ENCODE measurements around the gene KRT34. TPM values are rescaled to one million over a fixed set of nuclear protein-coding genes. Genes with fewer than 3 reads are reported as not detected.
A peak's percentile ranks its signal among the peaks of the same experiment; 100 is the strongest.

KRT34 gene
- total and polyA plus RNA-seq, 2 experiments from 2014 or later = 0.20 TPM; not detected in 1

DNA sequence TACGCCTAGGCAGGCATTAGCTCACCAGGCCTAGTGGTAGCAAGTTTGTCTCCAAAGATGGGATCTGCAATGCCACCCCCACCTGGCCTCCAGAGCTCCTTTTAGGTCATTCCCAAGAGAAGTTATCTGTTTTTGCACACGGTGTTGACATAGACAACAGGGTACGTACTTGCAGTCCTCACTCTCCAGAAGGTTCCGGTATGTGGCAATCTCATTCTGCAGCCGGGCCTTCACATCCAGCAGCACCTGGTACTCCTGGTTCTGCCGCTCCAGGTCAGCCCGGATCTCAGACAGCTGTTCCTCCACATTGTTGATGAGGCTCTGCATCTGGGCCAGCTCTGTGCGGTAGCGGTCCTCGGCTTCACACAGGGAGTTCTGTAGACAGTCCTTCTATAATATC, 25.1 kb upstream of the KRT34 start:
- no peaks in the 10 kb centered on the region for H4K20me1 ChIP-seq (ENCODE audit: insufficient read depth, poor library complexity, severe bottlenecking)
- 96% methylated on average over 10 of the region's 10 CpGs for WGBS (ENCODE audit: low lambda C conversion rate, missing lambda C conversion rate)
- H3K4me3 ChIP-seq = no peak overlapping the region
- H2AFZ ChIP-seq = no peak overlapping the region
- H3K9me3 ChIP-seq (ENCODE audit: low read depth) = no peaks in the 10 kb centered on the region
- H3K27ac ChIP-seq = no peak overlapping the region
- H3K4me1 ChIP-seq (ENCODE audit: insufficient read depth) = peaks cover 6% of the 10 kb centered on the region
- H3K36me3 ChIP-seq (replicated peaks; ENCODE audit: insufficient read depth, low read depth) = no peaks in the 10 kb centered on the region
- H3K79me2 ChIP-seq = no peaks in the 10 kb centered on the region
- no peak overlapping the region for H3K4me2 ChIP-seq
- no peak for DNase-seq (ENCODE audit: low spot score)
- no peaks in the 10 kb centered on the region for H3K9me2 ChIP-seq (replicated peaks; ENCODE audit: insufficient read depth)
- no peaks in the 10 kb centered on the region for H3K27me3 ChIP-seq
- no peak for TF ChIP-seq EZH2 (IDR thresholded peaks at IDR 0.05; ENCODE audit: borderline replicate concordance)
- TF ChIP-seq, protein P1, sequence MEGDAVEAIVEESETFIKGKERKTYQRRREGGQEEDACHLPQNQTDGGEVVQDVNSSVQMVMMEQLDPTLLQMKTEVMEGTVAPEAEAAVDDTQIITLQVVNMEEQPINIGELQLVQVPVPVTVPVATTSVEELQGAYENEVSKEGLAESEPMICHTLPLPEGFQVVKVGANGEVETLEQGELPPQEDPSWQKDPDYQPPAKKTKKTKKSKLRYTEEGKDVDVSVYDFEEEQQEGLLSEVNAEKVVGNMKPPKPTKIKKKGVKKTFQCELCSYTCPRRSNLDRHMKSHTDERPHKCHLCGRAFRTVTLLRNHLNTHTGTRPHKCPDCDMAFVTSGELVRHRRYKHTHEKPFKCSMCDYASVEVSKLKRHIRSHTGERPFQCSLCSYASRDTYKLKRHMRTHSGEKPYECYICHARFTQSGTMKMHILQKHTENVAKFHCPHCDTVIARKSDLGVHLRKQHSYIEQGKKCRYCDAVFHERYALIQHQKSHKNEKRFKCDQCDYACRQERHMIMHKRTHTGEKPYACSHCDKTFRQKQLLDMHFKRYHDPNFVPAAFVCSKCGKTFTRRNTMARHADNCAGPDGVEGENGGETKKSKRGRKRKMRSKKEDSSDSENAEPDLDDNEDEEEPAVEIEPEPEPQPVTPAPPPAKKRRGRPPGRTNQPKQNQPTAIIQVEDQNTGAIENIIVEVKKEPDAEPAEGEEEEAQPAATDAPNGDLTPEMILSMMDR (IDR thresholded peaks at IDR 0.05; ENCODE audit: poor library complexity) = no peak
- TF ChIP-seq EZH2phosphoT487 (IDR thresholded peaks at IDR 0.05; ENCODE audit: low read depth, severe bottlenecking, unreplicated experiment) = no peak

DNA sequence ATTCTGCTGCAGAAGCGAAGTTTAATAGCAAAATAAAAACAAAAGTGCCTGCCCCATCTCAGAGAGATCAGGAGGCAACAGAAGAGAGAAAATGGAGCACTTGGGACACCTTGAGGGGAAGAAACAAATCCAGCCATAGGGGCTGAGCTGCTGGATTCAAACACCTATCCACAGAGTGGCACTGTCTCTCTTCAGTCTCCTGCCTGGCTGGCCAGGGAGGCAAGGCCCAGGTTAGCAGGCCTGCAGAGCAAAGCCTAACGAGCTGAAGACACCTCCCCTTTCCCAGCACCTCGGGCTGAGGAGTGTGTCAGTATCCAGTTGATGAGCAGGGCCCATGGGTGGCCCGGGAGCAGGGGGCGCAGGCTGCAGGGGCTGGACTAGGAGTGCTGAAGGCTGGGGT, 24.1 kb upstream of the KRT34 start:
- Histone ChIP-seq H3K4me3 (no peak overlapping the region), H3K27ac (no peak overlapping the region), H2AFZ (no peak overlapping the region), H3K9me2 (replicated peaks; ENCODE audit: insufficient read depth) (no peaks in the 10 kb centered on the region), H3K36me3 (replicated peaks; ENCODE audit: insufficient read depth, low read depth) (no peaks in the 10 kb centered on the region), H3K79me2 (no peaks in the 10 kb centered on the region), H4K20me1 (ENCODE audit: insufficient read depth, poor library complexity, severe bottlenecking) (no peaks in the 10 kb centered on the region), H3K9me3 (ENCODE audit: low read depth) (no peaks in the 10 kb centered on the region), H3K4me2 (no peak overlapping the region), H3K4me1 (ENCODE audit: insufficient read depth) (peaks cover 6% of the 10 kb centered on the region), H3K27me3 (no peaks in the 10 kb centered on the region)
- DNase-seq (ENCODE audit: low spot score) = no peak
- TF ChIP-seq EZH2phosphoT487 (IDR thresholded peaks at IDR 0.05; ENCODE audit: low read depth, severe bottlenecking, unreplicated experiment) (no peak), EZH2 (IDR thresholded peaks at IDR 0.05; ENCODE audit: borderline replicate concordance) (no peak)
- TF ChIP-seq, protein P1 (IDR thresholded peaks at IDR 0.05; ENCODE audit: poor library complexity) = peak; percentile 18
- WGBS (ENCODE audit: low lambda C conversion rate, missing lambda C conversion rate) = 67% methylated on average over 5 of the region's 5 CpGs

DNA sequence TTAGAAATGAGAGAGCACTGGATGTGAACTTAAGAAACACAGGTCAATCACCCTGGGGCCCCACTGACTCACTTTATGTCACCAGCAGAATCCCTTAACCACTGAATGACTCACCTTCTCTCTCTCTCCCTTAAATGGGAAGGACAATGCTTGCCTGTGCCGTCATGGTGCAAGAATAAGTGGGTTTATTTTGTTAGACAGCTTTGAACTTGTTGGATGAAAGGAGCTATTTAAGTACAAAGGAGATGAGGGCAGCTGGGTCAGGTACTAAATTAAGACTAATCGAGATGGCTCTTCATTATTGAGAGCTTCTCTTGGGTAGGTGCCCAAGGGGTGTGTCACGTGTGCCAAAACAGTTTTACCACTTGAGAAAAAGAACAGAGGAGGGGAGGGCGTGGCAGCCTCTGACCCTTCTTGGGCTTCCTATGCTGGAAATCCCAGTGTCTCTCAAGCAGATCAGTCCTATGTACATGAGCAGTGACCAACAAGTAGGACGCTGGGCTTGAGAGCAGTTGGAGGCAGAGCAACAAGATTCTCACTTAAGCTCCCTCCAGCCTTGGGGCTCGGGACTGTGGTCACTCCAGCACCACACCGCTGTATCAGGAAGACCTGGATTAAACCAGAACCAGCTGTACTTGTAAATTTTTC, 22.0 kb upstream of the KRT34 start:
- Histone ChIP-seq H3K27ac (peak overlapping the region; percentile 31), H3K4me3 (no peak overlapping the region), H3K4me2 (no peak overlapping the region), H3K79me2 (no peaks in the 10 kb centered on the region), H3K36me3 (replicated peaks; ENCODE audit: insufficient read depth, low read depth) (no peaks in the 10 kb centered on the region), H3K4me1 (ENCODE audit: insufficient read depth) (peaks cover 6% of the 10 kb centered on the region), H3K9me2 (replicated peaks; ENCODE audit: insufficient read depth) (no peaks in the 10 kb centered on the region), H4K20me1 (ENCODE audit: insufficient read depth, poor library complexity, severe bottlenecking) (no peaks in the 10 kb centered on the region), H3K27me3 (no peaks in the 10 kb centered on the region), H3K9me3 (ENCODE audit: low read depth) (no peaks in the 10 kb centered on the region), H2AFZ (no peak overlapping the region)
- 65% methylated on average over 7 of the region's 7 CpGs for WGBS (ENCODE audit: low lambda C conversion rate, missing lambda C conversion rate)
- no peak for TF ChIP-seq EZH2 (IDR thresholded peaks at IDR 0.05; ENCODE audit: borderline replicate concordance)
- TF ChIP-seq, protein P1 (IDR thresholded peaks at IDR 0.05; ENCODE audit: poor library complexity) = no peak
- no peak for TF ChIP-seq EZH2phosphoT487 (IDR thresholded peaks at IDR 0.05; ENCODE audit: low read depth, severe bottlenecking, unreplicated experiment)
- peak; percentile 63 for DNase-seq (ENCODE audit: low spot score)

Data from hepatocyte (in vitro differentiated cells).